Amniotic epithelial cell (primary cell): Measurements from ENCODE around the gene CCDC60.

Experiments used
- DNase-seq: peaks from one replicate; pipeline ENCODE4 v3.0.0-alpha.2; 2010; ENCODE audit warnings: low read depth

CCDC60 gene

DNA sequence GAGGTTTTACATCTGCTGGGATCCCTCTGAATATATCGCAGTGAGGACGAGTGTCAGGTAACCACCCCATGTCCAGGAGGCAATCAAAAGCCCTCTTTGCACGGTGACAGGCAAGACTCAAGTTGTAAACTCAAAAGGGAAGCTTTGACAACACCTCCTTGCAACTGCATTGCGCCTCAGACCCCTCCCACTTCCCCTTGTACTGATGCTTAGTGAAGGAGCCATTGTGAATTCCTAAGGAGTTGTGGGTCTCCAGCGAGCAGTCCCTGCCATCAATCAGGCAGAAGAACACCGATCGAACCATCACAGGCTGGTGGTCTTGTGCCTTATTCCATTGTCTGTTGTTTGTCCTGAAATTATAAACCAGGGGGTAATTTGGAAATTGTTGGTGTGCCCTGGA is 112.6 kb downstream of the CCDC60 start:
- DNase-seq: no peak

DNA sequence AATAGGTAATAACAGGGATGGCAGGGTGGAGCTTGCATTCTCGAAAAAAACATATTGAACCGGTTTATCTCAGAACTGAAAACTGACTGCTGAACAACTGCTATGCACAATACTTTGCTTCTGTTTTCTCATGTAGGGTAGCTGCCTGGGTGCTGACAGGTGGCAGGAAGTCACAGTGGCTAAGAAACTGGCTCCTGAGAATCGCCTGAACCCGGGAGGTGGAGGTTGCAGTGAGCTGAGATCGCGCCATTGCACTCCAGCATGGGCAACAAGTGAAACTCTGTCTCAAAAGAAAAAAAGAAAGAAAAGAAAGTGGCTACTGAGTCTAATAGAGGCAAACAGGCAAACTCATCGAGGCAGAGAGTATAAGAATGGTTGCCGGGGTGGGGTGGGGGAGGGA is 113.1 kb downstream of the CCDC60 start:
- DNase-seq: no peak

- DNase-seq: no peak
Observed at GRCh38 chr12:119448611-119449131, 114.1 kb downstream of the CCDC60 start.

DNA sequence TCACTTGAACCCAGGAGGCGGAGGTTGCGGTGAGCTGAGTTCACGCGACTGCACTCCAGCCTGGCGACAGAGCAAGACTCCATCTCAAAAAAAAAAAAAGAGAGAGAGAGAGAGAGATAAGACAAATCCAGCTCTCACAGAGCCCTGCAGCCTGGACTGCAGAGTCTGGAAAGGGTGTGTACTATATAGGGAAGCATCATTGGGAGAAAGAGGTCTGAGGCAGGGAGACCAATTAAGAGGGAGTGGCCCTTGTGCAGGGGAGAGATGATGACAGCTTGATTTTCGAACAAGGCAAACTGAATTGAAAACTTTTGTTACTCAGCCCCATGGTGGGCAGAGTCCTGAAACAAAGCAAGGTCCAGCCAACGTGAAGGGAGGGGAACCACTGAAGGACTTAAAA is 116.2 kb downstream of the CCDC60 start:
- DNase-seq: no peak

- no peak for DNase-seq
Observed at GRCh38 chr12:119456824-119457223, 122.3 kb downstream of the CCDC60 start.

DNA sequence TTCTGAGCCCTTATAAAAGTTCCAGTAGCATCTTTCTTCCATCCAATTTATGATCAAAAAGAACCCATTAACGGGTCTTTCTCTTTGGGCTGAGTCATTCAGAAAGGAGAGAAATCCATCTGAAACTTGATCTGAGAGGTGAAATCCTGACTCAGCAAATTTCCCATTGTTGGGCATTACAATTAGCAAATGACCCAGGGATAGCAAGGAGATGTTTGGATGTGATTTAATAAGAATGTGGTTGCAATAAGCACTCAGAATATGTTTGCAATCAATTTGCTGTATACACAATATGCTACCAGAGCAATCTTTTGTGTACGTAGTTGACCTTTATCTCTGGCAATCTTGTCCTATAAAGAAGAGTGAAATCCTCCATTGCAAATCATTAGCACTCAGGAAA is 122.7 kb downstream of the CCDC60 start:
- DNase-seq: no peak

DNA sequence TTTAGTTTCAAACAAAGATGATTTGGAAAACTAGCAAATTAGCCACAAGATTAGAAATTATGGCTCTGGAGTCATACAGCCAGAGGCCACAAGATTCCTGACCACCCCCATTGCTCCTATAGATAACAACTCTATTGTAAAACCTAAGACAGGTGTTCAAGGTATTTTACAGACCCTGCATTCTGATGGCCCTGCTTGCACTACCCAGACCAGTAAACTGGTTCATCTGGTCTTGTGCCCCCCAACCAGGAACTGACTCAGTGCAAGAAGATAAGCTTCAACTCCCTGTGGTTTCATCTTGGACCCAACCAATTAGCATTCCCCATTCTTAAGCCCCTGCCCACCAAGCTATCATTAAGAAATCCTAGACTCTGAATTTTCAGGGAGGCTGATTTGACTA is 125.0 kb downstream of the CCDC60 start:
- no peak for DNase-seq

DNA sequence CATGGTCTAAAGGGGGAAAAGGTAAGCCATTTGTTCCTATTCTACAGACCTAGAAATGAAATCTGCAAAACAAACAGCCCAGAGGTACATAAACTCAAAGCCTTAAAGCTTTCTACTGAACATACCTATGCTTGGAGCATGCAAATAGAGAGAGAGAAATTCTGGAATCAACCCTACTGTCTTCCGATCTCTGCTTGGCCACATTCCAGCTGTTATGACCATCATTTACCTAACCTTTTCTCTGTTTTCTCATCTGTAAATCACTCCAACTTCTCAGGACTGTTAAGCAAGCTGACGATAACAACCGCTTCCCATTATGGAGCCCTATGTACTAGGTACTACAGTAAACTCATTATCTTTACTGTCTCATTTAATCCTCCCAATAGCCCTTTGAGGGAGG is 126.3 kb downstream of the CCDC60 start:
- DNase-seq: no peak

- no peak for DNase-seq
Observed at GRCh38 chr12:119461636-119462214, 127.2 kb downstream of the CCDC60 start.

DNA sequence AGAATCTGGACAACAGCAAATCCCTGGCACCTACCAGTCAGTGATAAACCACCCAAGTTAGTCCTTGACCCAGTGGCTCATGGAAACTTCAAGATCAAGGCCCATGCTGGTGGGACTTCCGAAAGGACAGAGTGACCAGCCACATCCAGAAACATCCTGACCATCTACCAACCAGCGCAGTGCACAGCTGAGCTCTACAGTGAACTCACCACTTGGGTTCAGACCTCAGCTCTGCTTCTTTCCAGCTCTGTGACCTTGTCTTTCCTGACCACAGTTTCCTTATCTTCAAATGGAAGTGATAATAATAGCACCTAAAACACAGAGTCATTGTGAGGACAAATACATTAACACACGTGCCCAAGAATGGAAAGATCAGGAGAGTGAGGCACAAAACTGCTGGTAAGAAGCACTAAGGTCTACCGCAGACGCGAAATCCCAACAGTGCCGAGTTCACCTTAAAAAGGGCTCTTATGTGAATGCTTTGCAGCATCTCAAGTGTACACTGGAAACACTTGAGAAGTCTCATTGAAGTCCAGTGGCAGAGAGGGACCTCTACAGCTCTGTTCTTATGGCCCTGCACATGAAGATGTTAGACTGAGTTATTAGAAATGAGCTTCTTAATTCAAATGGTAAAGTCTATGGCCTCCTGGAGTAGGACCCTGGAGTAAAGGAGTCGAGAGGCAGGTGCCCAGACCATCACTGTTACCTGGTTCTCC is 128.8 kb downstream of the CCDC60 start:
- DNase-seq: no peak

- DNase-seq: no peak
Observed at GRCh38 chr12:119468296-119468695, 133.8 kb downstream of the CCDC60 start.

- no peak for DNase-seq
Observed at GRCh38 chr12:119475650-119476049, 141.1 kb downstream of the CCDC60 start.

DNA sequence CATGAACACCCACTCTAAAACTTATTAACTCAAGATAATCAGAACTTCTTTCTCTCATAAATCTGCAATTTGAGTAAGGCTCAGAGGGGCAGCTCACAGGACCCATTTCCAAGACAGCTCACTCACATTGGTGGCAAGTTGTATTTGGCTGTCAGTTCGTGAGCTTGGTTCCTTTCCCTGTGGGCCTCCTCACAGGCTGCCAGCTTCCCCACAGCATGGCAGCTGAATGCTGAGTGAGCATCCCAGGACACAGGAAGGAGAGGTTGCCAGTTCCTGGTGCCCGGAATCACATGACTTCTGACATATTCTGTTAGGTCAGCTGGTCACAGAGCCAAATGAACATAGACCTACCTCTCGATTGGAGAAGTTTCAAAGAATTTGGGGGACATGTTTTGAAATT is 142.4 kb downstream of the CCDC60 start:
- DNase-seq: no peak

GRCh38 chr12:119479121-119479561 is 144.6 kb downstream of the CCDC60 start:
- DNase-seq: no peak

DNA sequence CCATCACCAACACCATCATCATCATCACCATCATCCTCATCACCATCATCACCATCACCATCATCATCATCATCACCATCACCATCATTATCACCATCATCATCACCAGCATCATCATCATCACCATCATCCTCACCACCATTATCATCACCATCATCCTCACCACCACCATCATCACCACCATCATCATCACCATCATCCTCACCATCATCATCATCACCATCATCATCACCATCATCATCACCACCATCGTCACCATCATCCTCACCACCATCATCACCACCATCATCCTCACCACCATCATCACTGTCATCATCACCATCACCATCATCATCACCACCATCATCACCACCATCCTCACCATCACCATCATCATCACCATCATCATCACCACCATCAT is 146.0 kb downstream of the CCDC60 start:
- DNase-seq: no peak

DNA sequence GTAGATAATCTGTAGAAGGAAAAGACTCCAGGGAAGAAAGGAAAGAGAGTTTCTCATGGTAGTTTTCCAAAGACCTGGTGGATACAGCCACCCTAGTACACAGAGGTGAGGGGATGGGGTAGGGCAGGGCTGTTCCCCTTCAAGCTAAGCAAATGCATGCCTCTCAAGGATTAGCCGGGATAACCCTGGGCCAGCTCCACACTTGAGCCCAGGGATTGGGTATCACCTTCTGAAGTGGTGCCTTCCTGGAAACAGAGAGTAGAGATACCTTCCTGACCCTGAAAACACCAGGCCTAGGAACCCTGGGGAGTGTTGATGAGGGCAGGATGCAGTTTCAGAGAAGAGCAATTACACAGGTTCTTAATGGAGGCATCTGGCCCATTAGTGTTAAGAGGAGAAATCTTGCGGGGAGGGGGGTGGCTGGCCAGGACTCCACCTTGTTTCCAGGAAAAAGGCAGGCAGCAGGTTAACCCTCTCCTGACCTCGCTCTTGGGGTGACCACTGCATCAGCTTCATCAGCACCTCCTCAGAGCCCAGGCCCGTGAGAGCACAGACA is 152.1 kb downstream of the CCDC60 start:
- no peak for DNase-seq

DNA sequence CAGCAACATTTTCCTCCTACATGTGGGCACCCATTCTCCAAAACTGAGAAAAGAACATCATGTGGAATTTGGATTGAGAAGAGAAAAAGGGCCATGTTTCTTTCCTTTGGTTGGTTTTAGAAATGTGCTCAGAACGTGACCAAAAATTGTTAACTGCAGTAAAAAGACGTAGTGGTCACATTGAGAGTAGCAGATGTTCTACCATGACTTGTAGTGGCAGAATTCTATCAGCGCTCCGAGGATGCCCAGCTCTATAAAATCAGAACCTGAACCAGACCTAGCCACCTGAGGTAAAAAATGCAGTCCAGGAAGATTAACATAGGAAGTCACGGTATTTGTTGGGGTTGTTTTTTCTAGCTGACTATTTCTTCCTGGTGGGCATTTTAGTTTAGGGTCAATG is 157.3 kb downstream of the CCDC60 start:
- DNase-seq: no peak

- no peak for DNase-seq
Observed at GRCh38 chr12:119500209-119500608, 165.7 kb downstream of the CCDC60 start.

GRCh38 chr12:119501052-119501451 is 166.5 kb downstream of the CCDC60 start:
- DNase-seq: no peak

- DNase-seq: no peak
Observed at GRCh38 chr12:119505001-119505400, 170.5 kb downstream of the CCDC60 start.

GRCh38 chr12:119512772-119513497 is 178.4 kb downstream of the CCDC60 start:
- no peak for DNase-seq

GRCh38 chr12:119528241-119528640 is 193.7 kb downstream of the CCDC60 start:
- no peak for DNase-seq

- no peak for DNase-seq
Observed at GRCh38 chr12:119540476-119540875, 205.9 kb downstream of the CCDC60 start.
